ENCODE measurements around the gene TMEM121B.

DNA sequence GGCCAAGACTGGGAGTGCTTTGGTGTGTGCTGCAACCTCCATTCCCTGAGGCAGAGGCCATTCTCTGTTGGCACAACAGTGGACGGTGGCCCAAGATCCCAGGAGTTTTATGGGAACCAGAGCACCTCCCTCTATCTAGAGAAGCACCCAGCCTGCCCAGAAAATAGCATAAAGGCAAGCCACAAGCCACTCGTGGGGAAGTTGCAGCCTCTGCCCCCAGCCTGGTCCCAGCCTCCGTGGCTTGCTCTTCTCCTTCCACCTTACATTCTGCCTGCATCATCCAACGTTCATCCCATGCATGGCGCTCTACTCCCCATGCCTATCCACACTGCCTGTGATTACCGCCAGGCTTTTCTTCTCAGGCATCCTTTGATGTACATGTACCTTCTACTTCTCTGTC is 20.5 kb downstream of the TMEM121B start:
- TF ChIP-seq, protein P1, sequence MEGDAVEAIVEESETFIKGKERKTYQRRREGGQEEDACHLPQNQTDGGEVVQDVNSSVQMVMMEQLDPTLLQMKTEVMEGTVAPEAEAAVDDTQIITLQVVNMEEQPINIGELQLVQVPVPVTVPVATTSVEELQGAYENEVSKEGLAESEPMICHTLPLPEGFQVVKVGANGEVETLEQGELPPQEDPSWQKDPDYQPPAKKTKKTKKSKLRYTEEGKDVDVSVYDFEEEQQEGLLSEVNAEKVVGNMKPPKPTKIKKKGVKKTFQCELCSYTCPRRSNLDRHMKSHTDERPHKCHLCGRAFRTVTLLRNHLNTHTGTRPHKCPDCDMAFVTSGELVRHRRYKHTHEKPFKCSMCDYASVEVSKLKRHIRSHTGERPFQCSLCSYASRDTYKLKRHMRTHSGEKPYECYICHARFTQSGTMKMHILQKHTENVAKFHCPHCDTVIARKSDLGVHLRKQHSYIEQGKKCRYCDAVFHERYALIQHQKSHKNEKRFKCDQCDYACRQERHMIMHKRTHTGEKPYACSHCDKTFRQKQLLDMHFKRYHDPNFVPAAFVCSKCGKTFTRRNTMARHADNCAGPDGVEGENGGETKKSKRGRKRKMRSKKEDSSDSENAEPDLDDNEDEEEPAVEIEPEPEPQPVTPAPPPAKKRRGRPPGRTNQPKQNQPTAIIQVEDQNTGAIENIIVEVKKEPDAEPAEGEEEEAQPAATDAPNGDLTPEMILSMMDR (conservative IDR thresholded peaks at IDR 0.05; ENCODE audit: low read length) = no peak
- no peak for TF ChIP-seq EZH2phosphoT487 (IDR thresholded peaks at IDR 0.05; ENCODE audit: borderline replicate concordance, low read depth, low read length)

Data from OCI-LY7 (cell line).